Left forelimb (tissue), 1 donor: ENCODE results near the gene BICDL2.

Source experiments
- DNase-seq: peaks from one replicate; pipeline ENCODE4 v3.0.0-alpha.2; 2018; ENCODE audit warnings: low spot score

Gene BICDL2

GRCh38 chr16:2983706-2984136 is 53.0 kb downstream of the BICDL2 start:
- peak; percentile 89 for DNase-seq

GRCh38 chr16:2982402-2982801 is 54.3 kb downstream of the BICDL2 start:
- DNase-seq: no peak

- DNase-seq: no peak
Measured at GRCh38 chr16:2981899-2982250, 54.9 kb downstream of the BICDL2 start.

DNA sequence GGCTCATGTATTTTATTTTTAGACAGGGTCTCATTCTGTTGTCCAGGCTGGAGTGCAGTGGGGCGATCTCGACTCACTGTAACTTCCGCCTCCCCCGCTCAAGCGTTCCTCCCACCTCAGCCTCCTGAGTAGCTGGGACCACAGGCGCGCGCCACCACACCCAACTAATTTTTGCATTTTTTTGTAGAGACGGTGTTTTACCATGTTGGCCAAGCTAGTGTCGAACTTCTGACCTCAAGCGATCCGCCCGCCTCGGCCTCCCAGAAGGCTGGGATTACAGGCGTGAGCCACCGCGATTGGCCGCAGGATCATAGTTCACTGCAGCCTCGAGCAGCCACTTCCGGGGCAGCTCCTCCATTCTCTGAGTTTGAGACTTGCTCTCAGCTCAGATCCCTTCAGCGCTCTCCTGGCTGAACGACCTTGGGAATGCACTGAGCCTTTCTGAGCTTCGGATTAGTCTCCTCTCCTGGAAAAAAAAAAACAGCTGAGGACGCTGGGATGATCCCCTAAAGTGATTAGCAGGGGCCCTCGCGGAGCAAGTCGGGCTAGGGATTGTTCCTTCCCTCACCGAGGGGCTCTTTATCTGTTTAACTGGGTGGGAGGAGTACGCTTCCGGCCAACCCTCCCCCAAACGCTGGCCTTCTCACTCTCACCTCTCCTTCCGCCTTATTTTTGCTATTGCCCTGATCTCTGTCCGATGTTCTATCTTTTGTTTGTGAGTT is 55.4 kb downstream of the BICDL2 start:
- DNase-seq: no peak

GRCh38 chr16:2980227-2981176 is 56.2 kb downstream of the BICDL2 start, which contains the start of gene PKMYT1:
PKMYT1 (minus strand) TSS chr16:2980446; CDS start chr16:2979657, 789 bp downstream.
- peak; percentile 95 for DNase-seq

DNA sequence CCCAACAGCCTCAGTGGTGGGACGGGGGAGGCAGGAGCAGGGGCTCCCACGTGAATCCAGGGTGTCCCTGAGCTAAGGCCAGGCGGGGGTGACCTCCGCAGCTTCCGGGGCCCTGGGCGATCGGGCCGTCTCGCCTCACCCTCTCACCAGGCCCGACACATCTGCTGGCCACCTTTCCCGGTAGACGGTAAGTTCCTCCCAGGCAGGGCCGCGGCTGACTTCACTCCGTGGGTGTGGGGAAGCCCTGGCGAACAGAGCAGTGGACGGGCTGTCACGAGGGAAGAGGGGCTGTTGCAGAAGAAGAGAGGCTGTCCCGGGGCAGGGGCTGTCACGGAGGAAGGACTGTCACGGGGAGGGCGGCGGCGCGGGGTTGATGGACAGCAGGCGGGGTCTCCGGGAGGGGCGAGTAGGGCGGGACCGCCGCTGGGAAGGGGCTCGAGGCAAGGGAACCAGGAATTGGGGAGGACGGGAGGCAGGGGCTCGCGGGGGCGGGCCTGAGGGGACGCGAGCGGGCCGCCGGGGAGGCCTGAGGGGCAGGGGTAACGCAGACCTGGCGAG is 57.0 kb downstream of the BICDL2 start:
- no peak for DNase-seq
